GM21381 (cell line): ENCODE measurements around the gene CYB5R4.
"Not testable (repeated sequence)": the region's sequence is repeated elsewhere in the genome, so short reads cannot be mapped to it uniquely, and the experiment has no call there.

Experiments used
- ATAC-seq: cut with Tn5 transposase; IDR thresholded peaks from one replicate; pipeline ENCODE4 v1.9.1; 2021; ENCODE audit warnings: mild to moderate bottlenecking, moderate library complexity; ENCODE audit not compliant: unreplicated experiment

Gene CYB5R4

GRCh38 chr6:83860782-83861495 is 1.4 kb downstream of the CYB5R4 start:
- no peak for ATAC-seq

- ATAC-seq = no peak
These were observed 3.4 kb downstream of the CYB5R4 start for GRCh38 chr6:83862776-83863471.

- ATAC-seq = no peak
These were observed 7.6 kb downstream of the CYB5R4 start for GRCh38 chr6:83867043-83867442.

- no peak for ATAC-seq
These were observed 8.2 kb downstream of the CYB5R4 start for GRCh38 chr6:83867527-83868161.

- ATAC-seq = no peak
These were observed 9.2 kb downstream of the CYB5R4 start for GRCh38 chr6:83868639-83869038.

GRCh38 chr6:83870649-83871048 is 11.2 kb downstream of the CYB5R4 start:
- ATAC-seq = no peak

- no peak for ATAC-seq
These were observed 13.1 kb downstream of the CYB5R4 start for GRCh38 chr6:83872386-83873118.

- no peak for ATAC-seq
These were observed 14.4 kb downstream of the CYB5R4 start for GRCh38 chr6:83873869-83874268.

- no peak for ATAC-seq
These were observed 16.4 kb downstream of the CYB5R4 start for GRCh38 chr6:83875843-83876242.

GRCh38 chr6:83878902-83879644 is 19.6 kb downstream of the CYB5R4 start:
- no peak for ATAC-seq

- ATAC-seq = no peak
These were observed 20.3 kb downstream of the CYB5R4 start for GRCh38 chr6:83879746-83880145.

- ATAC-seq = no peak
These were observed 23.8 kb downstream of the CYB5R4 start for GRCh38 chr6:83883240-83883639.

GRCh38 chr6:83884523-83884922 is 25.0 kb downstream of the CYB5R4 start:
- peak; percentile 85 for ATAC-seq

GRCh38 chr6:83885984-83886383 is 26.5 kb downstream of the CYB5R4 start:
- no peak for ATAC-seq

- no peak for ATAC-seq
These were observed 30.1 kb downstream of the CYB5R4 start for GRCh38 chr6:83889621-83890020.

GRCh38 chr6:83890520-83890919 is 31.0 kb downstream of the CYB5R4 start:
- no peak for ATAC-seq

GRCh38 chr6:83891586-83891985 is 32.1 kb downstream of the CYB5R4 start:
- no peak for ATAC-seq

- ATAC-seq = no peak
These were observed 33.5 kb downstream of the CYB5R4 start for GRCh38 chr6:83893024-83893423.

- not testable (repeated sequence) for ATAC-seq
These were observed 37.6 kb downstream of the CYB5R4 start for GRCh38 chr6:83897094-83897493.

GRCh38 chr6:83901624-83902023 is 42.1 kb downstream of the CYB5R4 start:
- ATAC-seq = no peak

- ATAC-seq = no peak
These were observed 44.9 kb downstream of the CYB5R4 start for GRCh38 chr6:83904395-83904794.
